Osteoblast (primary cell): ENCODE results near the gene MEOX1. TPM values are rescaled to one million over a fixed set of nuclear protein-coding genes. Genes with fewer than 3 reads are reported as not detected.

Experiments used
- DNase-seq: peaks from one replicate; pipeline ENCODE4 v3.0.0; 2011; ENCODE audit warnings: low spot score, mixed read lengths; ENCODE audit not compliant: insufficient read length; ENCODE audit errors: missing footprints
- H2AFZ ChIP-seq: 2 replicates; pipeline ENCODE4 v1.6.0; 2011; ENCODE audit warnings: mild to moderate bottlenecking, low read length
- H3K27ac ChIP-seq: 2 replicates; pipeline ENCODE4 v1.5.1; 2011; ENCODE audit warnings: mild to moderate bottlenecking, low read depth, low read length, moderate library complexity
- H3K27me3 ChIP-seq: 2 replicates; pipeline ENCODE4 v1.6.0; 2012; ENCODE audit warnings: mild to moderate bottlenecking, control low read depth, inconsistent platforms, low read length, moderate library complexity; ENCODE audit not compliant: insufficient read depth
- H3K36me3 ChIP-seq: 2 replicates; pipeline ENCODE4 v1.5.1; 2011; ENCODE audit warnings: mild to moderate bottlenecking, low read length, control low read depth, moderate library complexity; ENCODE audit not compliant: insufficient read depth
- H3K4me1 ChIP-seq: 2 replicates; pipeline ENCODE4 v1.5.1; 2011; ENCODE audit warnings: mild to moderate bottlenecking, low read length, control low read depth, moderate library complexity; ENCODE audit not compliant: insufficient read depth
- H3K4me2 ChIP-seq: 2 replicates; pipeline ENCODE4 v1.6.0; 2011; ENCODE audit warnings: mild to moderate bottlenecking, low read length; ENCODE audit not compliant: insufficient read depth
- H3K4me3 ChIP-seq: fragments of 200-600 bp; sonication (generic); 3 replicates; pipeline ENCODE4 v1.5.1; 2012; ENCODE audit warnings: mild to moderate bottlenecking, low read length, inconsistent platforms; ENCODE audit not compliant: insufficient read depth
- H3K79me2 ChIP-seq: 2 replicates; pipeline ENCODE4 v1.6.0; 2012; ENCODE audit warnings: mild to moderate bottlenecking, low read length, control low read depth, inconsistent platforms; ENCODE audit not compliant: insufficient read depth
- H3K9me3 ChIP-seq: 2 replicates; pipeline ENCODE4 v1.5.1; 2011; ENCODE audit warnings: low read depth, low read length, control low read depth
- H4K20me1 ChIP-seq: 2 replicates; pipeline ENCODE4 v1.6.0; 2012; ENCODE audit warnings: mild to moderate bottlenecking, low read length, control low read depth; ENCODE audit not compliant: insufficient read depth
- CTCF ChIP-seq: IDR thresholded peaks from 2 replicates; pipeline ENCODE4 v1.5.1; 2011; ENCODE audit warnings: mild to moderate bottlenecking, low read depth, low read length, moderate library complexity; ENCODE audit errors: extremely low read depth
- total RNA-seq: library from RNA; depleted of rRNA; stranded (reverse); fragments of >200 nt; gene quantifications from 2 replicates; pipeline ENCODE4 v1.2.3, GENCODE V29; 2012

MEOX1 gene
- total RNA-seq, 1 donor = under 0.01 TPM

DNA sequence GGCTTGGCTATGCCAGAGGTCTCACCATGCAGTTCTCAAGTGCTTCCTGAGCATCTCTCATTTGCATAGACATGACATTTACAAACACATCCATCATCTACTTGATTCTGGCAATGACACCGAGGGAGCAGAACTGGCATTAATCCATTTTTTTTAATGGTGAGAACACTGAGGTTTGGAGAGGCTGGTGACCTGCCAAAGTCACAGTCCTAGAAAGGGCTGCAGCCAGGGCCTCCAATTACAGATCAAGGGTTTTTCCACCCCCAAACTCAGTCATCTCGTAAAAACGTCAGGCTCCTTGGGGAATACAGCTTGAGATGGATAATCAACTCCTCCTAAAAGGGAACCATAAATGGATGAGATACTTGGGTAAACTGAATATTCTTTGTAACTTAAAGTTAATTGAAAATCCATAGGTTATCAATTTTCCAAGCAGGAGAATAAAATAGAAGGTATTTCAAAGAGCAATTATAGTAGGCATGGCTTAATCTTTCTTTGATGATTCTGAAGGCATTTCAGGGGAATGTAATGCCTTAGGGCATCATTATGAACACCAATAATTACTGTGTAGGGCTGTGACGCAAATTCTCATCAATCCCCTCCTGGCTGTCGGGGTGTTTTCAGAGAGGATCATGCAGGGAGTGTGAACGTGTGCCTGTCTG is 9.4 kb upstream of the MEOX1 start:
- Histone ChIP-seq H4K20me1 (no peaks in the 10 kb centered on the region), H3K4me3 (no peak overlapping the region), H3K4me1 (peaks cover 19% of the 10 kb centered on the region), H3K27me3 (no peaks in the 10 kb centered on the region), H3K4me2 (no peak overlapping the region), H3K36me3 (no peaks in the 10 kb centered on the region), H3K9me3 (no peaks in the 10 kb centered on the region), H3K27ac (no peak overlapping the region), H2AFZ (no peak overlapping the region), H3K79me2 (no peaks in the 10 kb centered on the region)
- no peak for TF ChIP-seq CTCF
- DNase-seq = peak; percentile 89

GRCh38 chr17:43670645-43671030 is 8.9 kb upstream of the MEOX1 start:
- Histone ChIP-seq H3K27me3 (no peaks in the 10 kb centered on the region), H3K27ac (no peak overlapping the region), H3K36me3 (no peaks in the 10 kb centered on the region), H4K20me1 (no peaks in the 10 kb centered on the region), H3K4me1 (peaks cover 19% of the 10 kb centered on the region), H3K4me3 (no peak overlapping the region), H2AFZ (no peak overlapping the region), H3K9me3 (no peaks in the 10 kb centered on the region), H3K4me2 (no peak overlapping the region), H3K79me2 (no peaks in the 10 kb centered on the region)
- no peak for TF ChIP-seq CTCF
- DNase-seq = no peak

- TF ChIP-seq CTCF = no peak
- no peaks in the 10 kb centered on the region for H3K27me3 ChIP-seq
- H3K4me1 ChIP-seq = peaks cover 19% of the 10 kb centered on the region
- no peak overlapping the region for H3K4me3 ChIP-seq
- no peak overlapping the region for H3K27ac ChIP-seq
- H3K79me2 ChIP-seq = no peaks in the 10 kb centered on the region
- peak; percentile 75 for DNase-seq
- H2AFZ ChIP-seq = no peak overlapping the region
- no peaks in the 10 kb centered on the region for H4K20me1 ChIP-seq
- H3K4me2 ChIP-seq = no peak overlapping the region
- no peaks in the 10 kb centered on the region for H3K36me3 ChIP-seq
- H3K9me3 ChIP-seq = no peaks in the 10 kb centered on the region
These were observed 8.4 kb upstream of the MEOX1 start for GRCh38 chr17:43669971-43670644.

GRCh38 chr17:43667947-43668348 is 6.2 kb upstream of the MEOX1 start:
- H3K27me3 ChIP-seq = no peaks in the 10 kb centered on the region
- H3K4me1 ChIP-seq = peaks cover 19% of the 10 kb centered on the region
- no peak for TF ChIP-seq CTCF
- H3K4me3 ChIP-seq = no peak overlapping the region
- DNase-seq = peak; percentile 92
- no peaks in the 10 kb centered on the region for H4K20me1 ChIP-seq
- H3K4me2 ChIP-seq = no peak overlapping the region
- no peak overlapping the region for H2AFZ ChIP-seq
- H3K36me3 ChIP-seq = no peaks in the 10 kb centered on the region
- H3K27ac ChIP-seq = no peak overlapping the region
- H3K9me3 ChIP-seq = no peaks in the 10 kb centered on the region
- no peaks in the 10 kb centered on the region for H3K79me2 ChIP-seq
